ENCODE data around the gene SIPA1L2. TPM values are rescaled to one million over a fixed set of nuclear protein-coding genes. Genes with fewer than 3 reads are reported as not detected.

Gene SIPA1L2
- total RNA-seq, 1 donor from 2014 or later: 36.7 TPM

GRCh38 chr1:232648316-232648715 is 18.4 kb upstream of the SIPA1L2 start:
- DNase-seq: no peak

- DNase-seq: no peak
Measured at GRCh38 chr1:232644209-232644608, 14.3 kb upstream of the SIPA1L2 start.

GRCh38 chr1:232643251-232643650 is 13.3 kb upstream of the SIPA1L2 start:
- DNase-seq: no peak

GRCh38 chr1:232641507-232641906 is 11.6 kb upstream of the SIPA1L2 start:
- no peak for DNase-seq

- no peak for DNase-seq
Measured at GRCh38 chr1:232636799-232637198, 6.9 kb upstream of the SIPA1L2 start.

- no peak for DNase-seq
Measured at GRCh38 chr1:232635778-232636356, 5.9 kb upstream of the SIPA1L2 start.

GRCh38 chr1:232635279-232635678 is 5.3 kb upstream of the SIPA1L2 start:
- no peak for DNase-seq

- DNase-seq: no peak
Measured at GRCh38 chr1:232634096-232634495, 4.2 kb upstream of the SIPA1L2 start.

- no peak for DNase-seq
Measured at GRCh38 chr1:232630894-232631195, 912 bp upstream of the SIPA1L2 start.

- DNase-seq: no peak
Measured at GRCh38 chr1:232629250-232630046, 485 bp downstream of the SIPA1L2 start.

GRCh38 chr1:232628335-232629249 is 1.3 kb downstream of the SIPA1L2 start:
- DNase-seq: no peak

GRCh38 chr1:232627645-232628334 is 2.1 kb downstream of the SIPA1L2 start:
- DNase-seq: no peak

- DNase-seq: no peak
Measured at GRCh38 chr1:232627171-232627570, 2.8 kb downstream of the SIPA1L2 start.

GRCh38 chr1:232626452-232626851 is 3.5 kb downstream of the SIPA1L2 start:
- DNase-seq: no peak

- no peak for DNase-seq
Measured at GRCh38 chr1:232625319-232625868, 4.5 kb downstream of the SIPA1L2 start.

- DNase-seq: no peak
Measured at GRCh38 chr1:232624546-232625281, 5.2 kb downstream of the SIPA1L2 start.

GRCh38 chr1:232622981-232623380 is 7.0 kb downstream of the SIPA1L2 start:
- DNase-seq: no peak

- DNase-seq: no peak
Measured at GRCh38 chr1:232622378-232622777, 7.6 kb downstream of the SIPA1L2 start.

GRCh38 chr1:232621050-232621449 is 8.9 kb downstream of the SIPA1L2 start:
- DNase-seq: no peak

GRCh38 chr1:232620356-232620969 is 9.5 kb downstream of the SIPA1L2 start:
- peak; percentile 19 for DNase-seq

GRCh38 chr1:232617237-232617636 is 12.7 kb downstream of the SIPA1L2 start:
- DNase-seq: no peak

Measured in occipital lobe (tissue), 2 donors.